HEK293 (cell line): ENCODE results near the gene SURF1.

Experiments used
- CTCF ChIA-PET: fragments of 350-600 bp; formaldehyde crosslinking; extraction: SDS; loops from one replicate; lab custom pipeline; 2021; ENCODE audit warnings: antibody characterized with exemption; lab: Yijun Ruan, JAX
- POLR2A ChIA-PET: fragments of 300-600 bp; formaldehyde crosslinking; extraction: SDS; loops from one replicate; lab custom pipeline; 2020; ENCODE audit warnings: antibody characterized with exemption, inconsistent platforms; lab: Yijun Ruan, JAX
- H3K27ac ChIP-seq: fragments of 200-500 bp; sonication (Bioruptor generic); 2 replicates; pipeline ENCODE4 v1.5.1; 2014; ENCODE audit warnings: low read depth, low read length, control low read depth, inconsistent platforms; ENCODE audit errors: extremely low read depth
- H3K36me3 ChIP-seq, 2 experiments: fragments of 200-500 bp in 1 of 2; sonication (Bioruptor generic) in 1 of 2; 1 replicate in 1 of 2; 2 replicates in 1 of 2; pipeline ENCODE4 v1.5.1; 2014 to 2017; ENCODE audit warnings: inconsistent platforms in 2 of 2, low read length in 2 of 2; ENCODE audit not compliant: control insufficient read depth in 2 of 2, insufficient read depth in 1 of 2
- H3K4me1 ChIP-seq: fragments of 200-500 bp; sonication (Bioruptor generic); 2 replicates; pipeline ENCODE4 v1.5.1; 2014; ENCODE audit warnings: mild to moderate bottlenecking, low read length, inconsistent platforms; ENCODE audit not compliant: control insufficient read depth, insufficient read depth
- H3K4me3 ChIP-seq: 2 replicates; pipeline ENCODE4 v1.5.1; 2011; ENCODE audit warnings: low read depth, mild to moderate bottlenecking, control low read depth, low read length, moderate library complexity
- H3K9me3 ChIP-seq: fragments of 200-500 bp; sonication (Bioruptor generic); 2 replicates; pipeline ENCODE4 v1.5.1; 2014; ENCODE audit warnings: low read depth, low read length, inconsistent platforms; ENCODE audit not compliant: control insufficient read depth, insufficient read depth
- BCL11A ChIP-seq: fragments of 450-650 bp; formaldehyde crosslinking; IDR thresholded peaks from 2 replicates; pipeline ENCODE4 v1.5.1; 2016; ENCODE audit warnings: low read depth, missing biosample characterization, missing genetic modification characterization
- HOXC10 ChIP-seq: sonication (generic); formaldehyde crosslinking; IDR thresholded peaks from 2 replicates; pipeline ENCODE4 v1.8.1; 2023; ENCODE audit warnings: mild to moderate bottlenecking, missing genetic modification reagents
- SCRT1 ChIP-seq: fragments of 450-650 bp; formaldehyde crosslinking; IDR thresholded peaks from 2 replicates; pipeline ENCODE4 v1.5.1; 2016; ENCODE audit warnings: missing biosample characterization, missing genetic modification characterization, borderline replicate concordance
- SCRT2 ChIP-seq: fragments of 450-650 bp; formaldehyde crosslinking; IDR thresholded peaks from 2 replicates; pipeline ENCODE4 v1.5.1; 2016; ENCODE audit warnings: missing biosample characterization, missing genetic modification characterization
- ZBTB17 ChIP-seq: fragments of 450-650 bp; formaldehyde crosslinking; IDR thresholded peaks from 2 replicates; pipeline ENCODE4 v1.5.1; 2016; ENCODE audit warnings: missing biosample characterization, missing genetic modification characterization
- ZBTB7A ChIP-seq: fragments of 450-650 bp; formaldehyde crosslinking; IDR thresholded peaks from 2 replicates; pipeline ENCODE4 v1.5.1; 2016; ENCODE audit warnings: low read depth, missing biosample characterization, missing genetic modification characterization
- ZFP3 ChIP-seq: fragments of 450-650 bp; formaldehyde crosslinking; IDR thresholded peaks from 2 replicates; pipeline ENCODE4 v1.5.1; 2016; ENCODE audit warnings: low read depth, missing biosample characterization, missing genetic modification characterization
- ZIC2 ChIP-seq: fragments of 450-650 bp; formaldehyde crosslinking; IDR thresholded peaks from 2 replicates; pipeline ENCODE4 v1.5.1; 2016; ENCODE audit warnings: missing biosample characterization, missing genetic modification characterization
- ZNF155 ChIP-seq: fragments of 450-650 bp; formaldehyde crosslinking; IDR thresholded peaks from 2 replicates; pipeline ENCODE4 v1.5.1; 2016; ENCODE audit warnings: missing biosample characterization, missing genetic modification characterization
- ZNF335 ChIP-seq: fragments of 450-650 bp; formaldehyde crosslinking; conservative IDR thresholded peaks from 2 replicates; pipeline ENCODE4 v1.5.1; 2016; ENCODE audit warnings: missing biosample characterization, missing genetic modification characterization
- ZNF350 ChIP-seq: fragments of 450-650 bp; formaldehyde crosslinking; IDR thresholded peaks from 2 replicates; pipeline ENCODE4 v1.5.0; 2017; ENCODE audit warnings: missing biosample characterization, mild to moderate bottlenecking, missing genetic modification characterization
- ZNF561 ChIP-seq: fragments of 450-650 bp; IDR thresholded peaks from 2 replicates; pipeline ENCODE4 v1.5.1; 2018; ENCODE audit warnings: missing biosample characterization, missing genetic modification characterization, borderline replicate concordance
- TF ChIP-seq, protein P1 (sequence below): fragments of 450-650 bp; formaldehyde crosslinking; IDR thresholded peaks from 2 replicates; pipeline ENCODE4; 2016; ENCODE audit warnings: missing biosample characterization, missing genetic modification characterization
- TF ChIP-seq, protein P2 (sequence below): fragments of 450-650 bp; formaldehyde crosslinking; IDR thresholded peaks from 2 replicates; pipeline ENCODE4 v1.5.1; 2016; ENCODE audit warnings: missing biosample characterization, missing genetic modification characterization
- TF ChIP-seq, protein P3 (sequence below): fragments of 450-650 bp; formaldehyde crosslinking; IDR thresholded peaks from 2 replicates; pipeline ENCODE4 v1.5.1; 2016; ENCODE audit warnings: missing biosample characterization, missing genetic modification characterization
- TF ChIP-seq, protein P4 (sequence below): sonication (generic); formaldehyde crosslinking; IDR thresholded peaks from 2 replicates; pipeline ENCODE4 v1.8.1; 2022; ENCODE audit warnings: mild to moderate bottlenecking, moderate library complexity, missing genetic modification reagents
- TF ChIP-seq, protein P5 (sequence below): fragments of 450-650 bp; formaldehyde crosslinking; IDR thresholded peaks from 2 replicates; pipeline ENCODE4 v1.5.1; 2016; ENCODE audit warnings: missing biosample characterization, missing genetic modification characterization
- TF ChIP-seq, protein P6 (sequence below): fragments of 450-650 bp; formaldehyde crosslinking; IDR thresholded peaks from 2 replicates; pipeline ENCODE4 v1.5.1; 2016; ENCODE audit warnings: missing biosample characterization, missing genetic modification characterization

Gene SURF1

DNA sequence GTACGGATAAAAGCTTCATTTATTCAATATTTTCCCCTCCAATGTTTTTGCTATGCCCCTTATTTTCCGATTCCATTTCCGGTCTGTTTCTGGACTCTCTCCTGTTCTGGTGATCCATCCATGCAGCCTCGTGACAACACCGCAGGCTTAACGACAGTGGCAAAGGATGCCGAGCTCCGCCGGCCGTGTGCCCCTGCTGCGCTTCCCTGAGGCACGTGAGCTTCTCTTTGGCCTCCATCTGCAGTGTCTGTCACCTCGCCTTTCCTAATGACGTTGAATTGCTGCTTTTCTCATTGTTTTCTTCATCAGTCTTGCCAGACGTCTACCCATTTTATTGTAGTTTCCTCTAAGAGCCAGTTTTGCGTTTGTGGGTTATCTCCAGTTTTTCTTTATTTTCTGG lies 49.0 kb downstream of the SURF1 start:
- no peaks in the 10 kb centered on the region for H3K9me3 ChIP-seq
- H3K4me1 ChIP-seq = no peaks in the 10 kb centered on the region
- TF ChIP-seq ZNF561 (tag by site-specific recombination) (no peak), BCL11A (tag by site-specific recombination) (no peak), ZIC2 (tag by site-specific recombination) (no peak), ZBTB7A (tag by site-specific recombination) (no peak), SCRT2 (tag by site-specific recombination) (no peak), SCRT1 (tag by site-specific recombination) (no peak), ZFP3 (no peak), ZNF335 (tag by site-specific recombination) (no peak), ZBTB17 (tag by site-specific recombination) (no peak), ZNF350 (no peak), HOXC10 (CRISPR knock-in tag) (no peak), ZNF155 (no peak)
- TF ChIP-seq, protein P1, sequence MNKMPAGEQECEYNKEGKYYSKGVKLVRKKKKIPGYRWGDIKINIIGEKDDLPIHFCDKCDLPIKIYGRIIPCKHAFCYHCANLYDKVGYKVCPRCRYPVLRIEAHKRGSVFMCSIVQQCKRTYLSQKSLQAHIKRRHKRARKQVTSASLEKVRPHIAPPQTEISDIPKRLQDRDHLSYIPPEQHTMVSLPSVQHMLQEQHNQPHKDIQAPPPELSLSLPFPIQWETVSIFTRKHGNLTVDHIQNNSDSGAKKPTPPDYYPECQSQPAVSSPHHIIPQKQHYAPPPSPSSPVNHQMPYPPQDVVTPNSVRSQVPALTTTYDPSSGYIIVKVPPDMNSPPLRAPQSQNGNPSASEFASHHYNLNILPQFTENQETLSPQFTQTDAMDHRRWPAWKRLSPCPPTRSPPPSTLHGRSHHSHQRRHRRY (tag by site-specific recombination) = no peak
- TF ChIP-seq, protein P2, sequence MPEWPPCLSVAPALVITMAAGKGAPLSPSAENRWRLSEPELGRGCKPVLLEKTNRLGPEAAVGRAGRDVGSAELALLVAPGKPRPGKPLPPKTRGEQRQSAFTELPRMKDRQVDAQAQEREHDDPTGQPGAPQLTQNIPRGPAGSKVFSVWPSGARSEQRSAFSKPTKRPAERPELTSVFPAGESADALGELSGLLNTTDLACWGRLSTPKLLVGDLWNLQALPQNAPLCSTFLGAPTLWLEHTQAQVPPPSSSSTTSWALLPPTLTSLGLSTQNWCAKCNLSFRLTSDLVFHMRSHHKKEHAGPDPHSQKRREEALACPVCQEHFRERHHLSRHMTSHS (tag by site-specific recombination) = no peak
- TF ChIP-seq, protein P3, sequence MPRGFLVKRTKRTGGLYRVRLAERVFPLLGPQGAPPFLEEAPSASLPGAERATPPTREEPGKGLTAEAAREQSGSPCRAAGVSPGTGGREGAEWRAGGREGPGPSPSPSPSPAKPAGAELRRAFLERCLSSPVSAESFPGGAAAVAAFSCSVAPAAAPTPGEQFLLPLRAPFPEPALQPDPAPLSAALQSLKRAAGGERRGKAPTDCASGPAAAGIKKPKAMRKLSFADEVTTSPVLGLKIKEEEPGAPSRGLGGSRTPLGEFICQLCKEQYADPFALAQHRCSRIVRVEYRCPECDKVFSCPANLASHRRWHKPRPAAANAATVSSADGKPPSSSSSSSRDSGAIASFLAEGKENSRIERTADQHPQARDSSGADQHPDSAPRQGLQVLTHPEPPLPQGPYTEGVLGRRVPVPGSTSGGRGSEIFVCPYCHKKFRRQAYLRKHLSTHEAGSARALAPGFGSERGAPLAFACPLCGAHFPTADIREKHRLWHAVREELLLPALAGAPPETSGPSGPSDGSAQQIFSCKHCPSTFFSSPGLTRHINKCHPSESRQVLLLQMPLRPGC (tag by site-specific recombination) = no peak
- TF ChIP-seq, protein P4, sequence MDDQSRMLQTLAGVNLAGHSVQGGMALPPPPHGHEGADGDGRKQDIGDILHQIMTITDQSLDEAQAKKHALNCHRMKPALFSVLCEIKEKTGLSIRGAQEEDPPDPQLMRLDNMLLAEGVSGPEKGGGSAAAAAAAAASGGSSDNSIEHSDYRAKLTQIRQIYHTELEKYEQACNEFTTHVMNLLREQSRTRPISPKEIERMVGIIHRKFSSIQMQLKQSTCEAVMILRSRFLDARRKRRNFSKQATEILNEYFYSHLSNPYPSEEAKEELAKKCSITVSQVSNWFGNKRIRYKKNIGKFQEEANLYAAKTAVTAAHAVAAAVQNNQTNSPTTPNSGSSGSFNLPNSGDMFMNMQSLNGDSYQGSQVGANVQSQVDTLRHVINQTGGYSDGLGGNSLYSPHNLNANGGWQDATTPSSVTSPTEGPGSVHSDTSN (CRISPR knock-in tag) = no peak
- TF ChIP-seq, protein P5, sequence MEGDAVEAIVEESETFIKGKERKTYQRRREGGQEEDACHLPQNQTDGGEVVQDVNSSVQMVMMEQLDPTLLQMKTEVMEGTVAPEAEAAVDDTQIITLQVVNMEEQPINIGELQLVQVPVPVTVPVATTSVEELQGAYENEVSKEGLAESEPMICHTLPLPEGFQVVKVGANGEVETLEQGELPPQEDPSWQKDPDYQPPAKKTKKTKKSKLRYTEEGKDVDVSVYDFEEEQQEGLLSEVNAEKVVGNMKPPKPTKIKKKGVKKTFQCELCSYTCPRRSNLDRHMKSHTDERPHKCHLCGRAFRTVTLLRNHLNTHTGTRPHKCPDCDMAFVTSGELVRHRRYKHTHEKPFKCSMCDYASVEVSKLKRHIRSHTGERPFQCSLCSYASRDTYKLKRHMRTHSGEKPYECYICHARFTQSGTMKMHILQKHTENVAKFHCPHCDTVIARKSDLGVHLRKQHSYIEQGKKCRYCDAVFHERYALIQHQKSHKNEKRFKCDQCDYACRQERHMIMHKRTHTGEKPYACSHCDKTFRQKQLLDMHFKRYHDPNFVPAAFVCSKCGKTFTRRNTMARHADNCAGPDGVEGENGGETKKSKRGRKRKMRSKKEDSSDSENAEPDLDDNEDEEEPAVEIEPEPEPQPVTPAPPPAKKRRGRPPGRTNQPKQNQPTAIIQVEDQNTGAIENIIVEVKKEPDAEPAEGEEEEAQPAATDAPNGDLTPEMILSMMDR (tag by site-specific recombination) = no peak
- TF ChIP-seq, protein P6, sequence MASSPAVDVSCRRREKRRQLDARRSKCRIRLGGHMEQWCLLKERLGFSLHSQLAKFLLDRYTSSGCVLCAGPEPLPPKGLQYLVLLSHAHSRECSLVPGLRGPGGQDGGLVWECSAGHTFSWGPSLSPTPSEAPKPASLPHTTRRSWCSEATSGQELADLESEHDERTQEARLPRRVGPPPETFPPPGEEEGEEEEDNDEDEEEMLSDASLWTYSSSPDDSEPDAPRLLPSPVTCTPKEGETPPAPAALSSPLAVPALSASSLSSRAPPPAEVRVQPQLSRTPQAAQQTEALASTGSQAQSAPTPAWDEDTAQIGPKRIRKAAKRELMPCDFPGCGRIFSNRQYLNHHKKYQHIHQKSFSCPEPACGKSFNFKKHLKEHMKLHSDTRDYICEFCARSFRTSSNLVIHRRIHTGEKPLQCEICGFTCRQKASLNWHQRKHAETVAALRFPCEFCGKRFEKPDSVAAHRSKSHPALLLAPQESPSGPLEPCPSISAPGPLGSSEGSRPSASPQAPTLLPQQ (tag by site-specific recombination) = no peak
- H3K4me3 ChIP-seq = no peak overlapping the region
- ChIA-PET CTCF (interaction anchor here (0.6 to 2.9 kb wide), 4 partner anchors 68 to 125 kb away, joined by 3 to 12 read pairs (median 4); no protein-coding TSS in a partner anchor), POLR2A (no interaction called here)
- H3K27ac ChIP-seq = no peak overlapping the region
- no peaks in the 10 kb centered on the region for H3K36me3 ChIP-seq
